GM08714 (cell line): ENCODE measurements around the gene AHNAK2.

Source experiments
- H3K4me3 ChIP-seq: fragments of 200-500 bp; sonication (Bioruptor generic); 2 replicates; pipeline ENCODE4 v1.5.1; 2014; ENCODE audit warnings: mild to moderate bottlenecking, low read length, inconsistent platforms
- ZNF274 ChIP-seq: IDR thresholded peaks from 2 replicates; pipeline ENCODE4 v1.6.1; 2012; ENCODE audit warnings: mild to moderate bottlenecking, low read depth, low read length

AHNAK2 gene

DNA sequence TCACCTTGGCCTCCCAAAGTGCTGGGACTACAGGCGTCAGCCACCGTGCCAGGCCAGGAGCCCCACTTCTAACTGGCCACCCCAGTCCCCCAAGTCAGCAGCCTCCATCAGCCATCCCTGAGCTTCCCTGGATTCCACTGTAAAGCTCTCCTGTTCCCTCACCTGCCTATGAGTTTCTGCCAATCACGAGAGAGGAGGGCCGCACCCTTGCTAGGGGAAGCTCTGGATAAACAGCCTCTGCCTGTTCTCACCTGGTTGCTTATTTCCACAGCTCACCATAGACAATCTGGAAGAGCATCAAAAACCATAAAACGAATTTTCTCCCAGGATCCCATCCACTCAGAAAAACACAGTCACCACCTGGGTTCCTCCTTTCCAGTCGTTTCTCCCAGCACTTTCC, 37.7 kb upstream of the AHNAK2 start:
- no peak overlapping the region for H3K4me3 ChIP-seq

DNA sequence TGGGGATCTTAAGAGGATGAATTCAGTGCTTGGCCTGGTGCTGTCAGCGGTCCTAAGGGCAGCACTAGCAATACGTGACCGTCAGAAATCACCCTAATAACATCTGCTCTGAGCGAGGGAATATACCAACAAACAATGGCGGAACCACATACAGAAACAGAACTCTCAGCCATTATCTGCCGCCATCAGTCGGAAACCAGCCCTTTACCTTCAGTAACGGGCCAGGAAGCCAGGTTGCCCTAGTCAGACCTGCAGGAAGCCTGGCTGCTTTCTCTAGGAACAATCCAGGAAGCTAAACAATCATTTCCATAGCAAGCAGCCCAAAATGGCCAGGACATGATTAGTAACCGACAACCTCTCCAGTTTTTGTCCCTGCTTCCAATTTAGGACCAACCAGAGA, 37.1 kb upstream of the AHNAK2 start:
- H3K4me3 ChIP-seq = no peak overlapping the region
- TF ChIP-seq ZNF274 = no peak

More for the DNA sequence above, 37.7 kb upstream of the AHNAK2 start:
- TF ChIP-seq ZNF274 = no peak

DNA sequence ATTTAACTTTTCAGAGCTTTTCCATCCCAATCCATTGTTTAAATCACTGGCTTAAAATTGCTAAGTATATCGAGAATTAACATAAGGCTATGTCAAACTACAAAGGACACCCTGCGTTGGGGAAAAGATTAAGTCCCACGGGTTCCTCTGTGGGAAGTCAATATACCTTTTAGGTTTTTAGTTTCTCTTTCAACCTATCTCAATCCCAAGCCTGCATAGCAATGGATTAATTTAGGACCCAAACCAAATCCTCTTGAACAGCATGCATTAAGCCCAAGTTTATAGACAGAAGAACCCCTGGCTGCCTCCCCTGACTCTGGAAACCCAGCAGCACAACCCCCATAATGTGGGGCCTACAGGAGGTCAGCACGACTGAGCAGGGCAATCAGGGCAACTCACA, 36.5 kb upstream of the AHNAK2 start:
- H3K4me3 ChIP-seq = no peak overlapping the region
- no peak for TF ChIP-seq ZNF274

DNA sequence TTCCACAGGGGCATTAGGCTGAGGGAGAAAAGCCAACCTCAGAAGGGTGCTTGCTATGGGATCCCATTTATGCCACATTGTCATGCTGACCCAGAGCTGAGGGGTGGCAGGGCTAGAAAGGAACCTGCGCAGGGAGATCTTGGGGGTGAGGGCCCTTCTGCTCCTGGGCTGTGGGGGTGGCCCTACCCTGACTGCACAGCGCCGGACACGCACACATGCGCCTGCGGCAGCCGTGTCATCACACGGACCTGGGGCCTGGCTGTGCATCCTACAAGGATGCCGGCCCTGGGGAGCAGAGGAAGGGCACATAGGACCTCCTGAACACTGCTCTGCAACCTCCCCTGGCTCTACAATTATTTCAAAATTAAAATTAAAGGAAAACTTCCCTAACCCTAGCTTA, 35.9 kb upstream of the AHNAK2 start:
- TF ChIP-seq ZNF274 = no peak
- H3K4me3 ChIP-seq = no peak overlapping the region

DNA sequence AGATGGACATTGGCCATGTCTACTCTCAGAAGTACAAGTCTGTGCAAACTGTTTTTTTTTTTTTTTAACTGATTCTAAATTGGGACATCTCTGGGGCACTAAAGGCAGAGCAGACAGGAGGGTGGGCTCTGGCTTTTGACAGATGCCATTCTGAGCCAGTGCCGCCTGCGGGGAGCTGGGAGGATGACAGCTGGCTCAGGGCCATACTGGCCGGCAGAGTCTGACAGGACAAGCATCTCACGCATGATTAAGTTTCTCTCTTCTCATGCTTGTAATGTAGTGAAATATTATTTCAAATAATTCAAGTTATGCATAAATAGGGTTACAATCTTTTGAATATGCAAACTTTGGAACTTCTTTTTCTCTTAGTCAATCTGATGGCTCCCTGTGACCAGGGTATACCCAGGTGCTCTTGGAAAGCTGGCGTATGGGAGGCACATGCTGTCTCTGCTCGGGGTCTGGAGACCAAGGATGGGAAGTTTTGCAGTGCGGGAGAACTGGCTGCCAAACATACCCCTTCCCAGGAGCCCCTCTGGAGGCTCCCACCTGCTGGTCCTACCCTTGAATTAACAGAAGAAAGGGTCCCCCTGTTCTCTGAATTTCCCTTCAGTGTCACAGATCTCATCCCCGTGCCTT, 35.1 kb upstream of the AHNAK2 start:
- H3K4me3 ChIP-seq = no peak overlapping the region
- TF ChIP-seq ZNF274 = no peak

DNA sequence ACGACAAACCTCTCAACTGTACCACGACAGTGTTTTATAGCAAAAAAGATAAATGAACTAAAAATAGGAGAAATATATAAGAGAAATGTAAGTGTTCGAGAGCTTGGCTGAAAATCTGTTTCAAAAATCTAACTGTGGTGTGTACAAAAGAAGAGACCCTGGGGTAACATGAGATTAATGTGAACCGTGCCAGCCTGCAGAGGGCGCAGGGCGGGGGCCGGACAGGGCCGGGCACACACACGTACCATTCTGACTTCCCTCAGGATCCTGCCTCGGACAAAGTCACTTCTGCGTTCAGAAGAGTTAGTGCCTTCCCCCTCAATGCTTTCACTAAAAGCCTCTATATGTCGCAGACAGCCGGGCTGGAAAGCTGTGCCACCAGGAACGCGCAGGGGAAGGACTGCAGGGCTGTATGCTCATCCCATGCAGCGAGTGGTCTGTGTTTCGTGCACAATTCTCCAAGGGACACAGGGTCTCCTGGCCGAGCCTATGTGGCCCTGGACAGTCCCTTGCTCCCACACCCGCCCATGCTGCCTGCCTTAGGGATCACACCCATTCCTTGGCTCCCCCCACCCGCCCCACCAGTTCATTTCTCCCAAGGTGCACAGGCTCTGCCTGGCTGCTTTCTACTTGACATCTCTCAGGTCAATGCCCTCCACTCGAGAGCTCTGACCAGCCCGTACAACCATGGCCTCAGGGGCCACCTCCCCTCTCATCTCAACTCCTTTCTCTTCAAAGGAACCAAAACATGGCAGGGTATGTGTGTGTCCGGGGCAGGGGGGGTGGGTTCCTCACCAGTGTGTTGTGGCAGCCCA, 34.2 kb upstream of the AHNAK2 start:
- no peak overlapping the region for H3K4me3 ChIP-seq
- no peak for TF ChIP-seq ZNF274

DNA sequence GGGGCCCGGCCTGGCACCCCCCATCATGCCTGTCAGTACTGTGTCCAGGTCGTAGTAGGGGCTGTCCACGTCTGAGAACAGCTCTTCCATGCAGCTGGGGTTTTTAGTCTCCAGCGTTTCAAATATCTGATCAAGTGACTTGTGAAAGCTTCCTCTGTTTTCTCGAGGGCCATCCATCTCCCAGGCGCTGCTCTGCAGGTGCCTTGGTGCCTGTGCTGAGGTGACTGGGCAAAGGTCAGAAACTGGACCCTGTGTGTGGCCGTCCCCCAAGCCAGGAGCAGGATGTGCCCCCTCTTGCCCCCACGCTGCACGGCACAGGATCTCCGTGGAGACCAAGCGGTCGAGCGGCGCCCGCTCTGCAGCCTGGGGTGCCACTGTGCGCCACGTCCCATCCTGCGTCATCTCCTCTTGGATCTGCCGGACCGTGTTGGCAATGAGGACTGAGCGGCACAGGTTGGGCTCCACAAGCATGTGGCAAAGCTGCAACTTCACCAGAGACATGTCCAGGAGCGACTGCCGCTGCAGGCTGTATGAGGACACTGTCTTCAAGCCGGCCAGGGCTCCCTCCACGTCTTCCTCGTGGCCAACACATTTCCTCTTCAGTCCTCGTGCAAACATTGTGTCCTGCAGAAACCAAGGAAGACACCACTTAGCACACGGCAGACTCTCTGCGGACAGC, 33.3 kb upstream of the AHNAK2 start:
- H3K4me3 ChIP-seq = no peak overlapping the region
- no peak for TF ChIP-seq ZNF274

DNA sequence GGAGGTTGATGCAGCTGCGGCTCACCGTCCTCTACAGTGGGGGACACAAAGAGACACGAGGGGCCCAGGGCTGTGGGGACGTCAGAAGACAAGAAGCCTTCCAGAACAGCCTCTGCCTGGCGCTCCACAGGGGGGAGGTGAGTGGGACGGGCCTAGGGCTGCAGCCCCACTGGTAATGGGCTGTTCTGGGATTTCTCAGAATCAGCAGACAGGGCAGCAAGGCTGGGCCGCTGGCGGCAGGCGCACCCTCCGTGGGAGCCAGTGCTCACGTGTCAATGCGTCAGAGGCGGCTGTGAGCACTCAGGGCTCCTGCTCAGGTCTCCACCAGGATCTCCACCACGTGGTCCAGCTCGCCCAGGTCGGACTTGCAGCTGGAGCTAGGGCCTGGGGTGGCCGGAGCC, 32.7 kb upstream of the AHNAK2 start:
- no peak for TF ChIP-seq ZNF274
- no peak overlapping the region for H3K4me3 ChIP-seq

DNA sequence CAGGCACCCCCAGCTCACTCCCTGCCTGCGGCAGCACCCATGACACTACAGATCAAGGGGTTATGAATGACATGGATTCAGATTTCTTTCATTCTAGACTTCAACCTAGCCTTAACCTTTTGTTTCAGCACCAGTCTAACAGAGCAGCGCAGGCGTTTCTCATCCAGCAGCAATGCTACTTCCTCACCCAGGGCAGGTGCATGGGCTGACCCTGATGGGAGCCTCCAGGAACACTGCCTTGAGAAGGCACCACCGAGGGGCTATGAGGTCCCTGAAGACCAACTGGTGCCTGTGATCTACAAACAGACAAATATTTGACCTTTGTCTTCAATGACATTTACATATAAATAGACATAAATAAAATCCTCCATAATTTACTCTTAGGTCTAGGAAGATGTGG, 31.9 kb upstream of the AHNAK2 start:
- no peak for TF ChIP-seq ZNF274

DNA sequence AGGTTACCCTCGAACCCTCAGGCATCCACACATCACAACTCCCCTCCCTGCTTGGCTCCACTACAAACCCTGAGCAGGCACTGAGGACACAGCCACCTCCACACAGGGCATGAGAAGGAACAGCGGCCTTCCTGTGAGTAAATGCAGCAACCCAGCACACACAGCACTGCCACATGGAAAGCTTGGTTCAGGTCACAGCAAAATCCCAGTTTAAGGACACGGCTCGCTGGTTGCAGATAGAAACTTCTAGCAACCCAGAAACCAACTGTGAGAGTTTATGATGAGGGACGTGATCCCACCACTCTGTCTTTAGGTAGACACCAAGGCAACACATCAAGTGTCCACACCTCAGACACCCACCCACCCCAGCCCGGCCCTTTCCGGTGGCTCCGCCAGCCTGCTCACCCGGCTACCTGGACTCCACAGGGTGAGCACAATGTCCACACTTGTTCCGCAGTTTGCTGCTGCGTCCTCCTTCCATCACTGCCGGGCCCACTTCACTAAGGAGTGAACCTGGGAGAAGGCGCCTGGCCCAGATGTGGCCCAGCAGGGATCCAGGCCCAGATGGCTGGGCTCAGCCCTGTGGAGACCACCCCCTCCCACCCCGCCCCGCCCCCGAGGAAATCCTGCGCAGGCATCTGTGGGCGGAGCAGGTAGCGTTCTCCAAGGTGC, 29.6 kb upstream of the AHNAK2 start:
- H3K4me3 ChIP-seq = no peak overlapping the region
- no peak for TF ChIP-seq ZNF274

More for the DNA sequence above, 31.9 kb upstream of the AHNAK2 start:
- no peak overlapping the region for H3K4me3 ChIP-seq

DNA sequence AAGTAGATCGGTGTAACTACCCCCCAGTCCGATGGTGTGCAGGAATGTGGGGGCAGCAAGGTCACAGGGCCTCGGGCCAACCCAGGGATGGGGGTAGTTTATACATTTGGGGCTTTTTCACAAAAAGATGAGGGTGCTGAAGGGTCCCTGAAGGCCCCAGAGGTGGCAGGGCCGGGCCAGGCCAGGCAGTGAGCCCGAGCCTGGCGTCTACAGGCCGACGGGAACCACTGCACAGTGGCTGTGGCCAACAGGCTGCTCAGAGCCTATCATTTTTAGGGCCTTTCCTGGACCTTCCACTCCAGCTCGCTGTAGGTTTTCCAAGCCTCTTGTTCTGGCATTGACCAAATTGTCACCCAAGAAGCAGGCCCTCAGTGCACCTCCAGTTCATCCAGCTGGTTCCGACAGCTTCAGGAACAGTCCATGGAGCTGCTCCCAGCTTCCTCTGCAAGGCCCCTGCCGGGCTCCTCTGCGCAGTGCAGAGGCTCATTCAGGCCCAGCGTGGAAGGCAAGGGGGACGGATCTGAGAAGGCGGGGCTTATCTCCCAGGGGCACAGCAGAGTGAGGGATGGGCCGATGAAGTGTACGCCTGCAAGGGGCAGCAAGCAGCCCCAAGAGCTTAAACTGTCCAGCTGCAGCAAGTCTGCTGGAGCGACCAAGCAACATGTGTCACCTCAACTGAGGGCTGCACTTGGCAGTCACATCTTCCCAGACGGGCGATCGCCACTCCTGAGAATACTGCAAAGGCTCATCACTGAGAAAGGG, 28.8 kb upstream of the AHNAK2 start:
- TF ChIP-seq ZNF274 = no peak
- H3K4me3 ChIP-seq = no peak overlapping the region

DNA sequence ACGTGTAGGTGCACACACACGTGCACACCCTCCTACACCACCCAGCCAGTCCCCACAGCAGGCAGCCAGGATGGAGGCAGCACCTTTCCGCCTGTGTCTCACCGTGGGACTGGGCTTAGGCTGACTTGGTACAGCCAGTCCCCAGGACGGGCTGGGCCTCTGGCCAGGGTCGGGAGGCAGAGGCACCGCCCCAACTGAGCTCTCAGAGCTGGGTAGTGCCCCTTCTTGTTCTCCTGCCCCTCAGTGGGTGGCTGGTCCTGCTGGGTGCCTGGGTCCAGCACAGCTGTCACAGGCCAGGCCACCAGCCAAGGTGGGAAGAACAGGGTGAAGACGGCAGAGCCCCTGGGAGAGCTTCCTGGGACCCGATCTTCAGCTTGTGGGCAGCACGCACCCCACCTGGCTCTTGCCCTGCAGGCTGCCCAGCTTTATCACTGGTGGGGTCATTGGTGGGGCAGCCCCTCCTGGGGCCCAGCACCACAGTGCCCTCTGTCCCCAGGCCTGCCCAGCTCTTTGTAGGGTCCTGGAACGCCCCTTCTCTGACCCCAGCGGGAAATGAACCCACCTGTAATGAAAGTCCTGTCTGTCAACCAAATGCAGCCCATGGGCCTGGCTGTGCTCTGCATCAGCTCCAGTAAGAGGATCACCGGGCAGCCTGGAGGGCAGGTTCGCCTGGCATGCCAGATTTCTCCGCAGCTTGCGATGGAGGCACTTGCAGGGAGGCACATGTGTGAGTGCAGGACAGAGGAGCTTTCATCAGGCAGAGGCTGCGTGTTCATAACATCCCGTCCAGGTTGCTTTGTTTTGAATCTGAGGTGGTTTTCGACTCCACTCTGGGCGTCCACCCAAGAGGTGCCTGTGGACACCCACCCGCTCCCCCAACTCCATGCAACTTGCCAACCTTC, 28.0 kb upstream of the AHNAK2 start:
- TF ChIP-seq ZNF274 = no peak
- no peak overlapping the region for H3K4me3 ChIP-seq

DNA sequence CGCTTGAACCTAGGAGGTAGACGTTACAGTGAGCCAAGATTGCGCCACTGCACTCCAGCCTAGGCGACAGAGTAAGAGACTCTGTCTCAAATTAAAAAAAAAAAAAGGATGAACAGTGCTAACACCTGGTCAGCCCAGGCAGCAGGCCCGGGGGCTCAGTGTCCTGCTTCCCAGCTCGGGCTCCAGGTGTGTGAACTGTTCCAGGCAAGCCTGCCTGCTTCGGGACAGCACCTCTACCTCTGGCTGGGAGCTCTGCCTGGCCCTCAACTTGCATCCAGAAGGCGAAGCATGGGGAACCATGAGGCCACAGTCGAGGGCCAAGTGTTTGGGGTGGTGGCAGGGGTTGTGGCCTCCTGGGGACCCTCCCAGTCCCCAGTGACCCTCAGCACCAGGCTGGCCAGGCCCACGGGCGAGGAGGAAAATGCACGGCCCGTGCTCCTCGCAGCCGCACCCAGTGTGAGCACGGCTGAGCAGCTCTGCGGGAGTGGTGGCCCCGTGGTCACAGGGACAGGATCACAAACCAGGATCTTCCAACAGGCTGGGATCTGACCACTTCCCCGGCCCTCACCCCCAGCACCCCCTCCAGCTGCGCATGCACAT, 27.3 kb upstream of the AHNAK2 start:
- TF ChIP-seq ZNF274 = no peak
- H3K4me3 ChIP-seq = no peak overlapping the region
